ENCODE data around the gene PJVK.
A peak's percentile ranks its signal among the peaks of the same experiment; 100 is the strongest.

The PJVK gene

DNA sequence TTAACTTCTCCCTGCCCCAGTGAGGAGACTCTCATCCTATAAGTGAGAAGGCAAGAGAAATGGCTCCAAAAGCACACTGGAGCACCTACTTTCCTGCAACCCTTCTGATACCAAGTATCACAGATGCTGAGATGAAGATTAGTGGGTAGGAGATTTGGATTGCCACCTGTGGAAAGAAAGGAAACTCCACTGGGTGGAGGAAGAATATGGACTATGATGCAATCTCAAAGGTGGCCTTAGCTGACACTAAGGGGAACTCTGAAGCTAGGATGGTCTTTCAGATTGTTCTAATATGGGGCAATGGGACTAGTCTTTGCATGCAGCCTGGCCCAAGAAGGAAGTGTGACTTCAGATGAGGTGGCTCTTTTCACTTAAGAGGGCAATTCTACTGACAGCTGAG, 21.8 kb upstream of the PJVK start:
- H3K4me3 ChIP-seq (ENCODE audit: low read depth, low read length): no peak overlapping the region
- no peak overlapping the region for H3K9ac ChIP-seq (ENCODE audit: low read length)
- no peaks in the 10 kb centered on the region for H3K9me3 ChIP-seq (ENCODE audit: control insufficient read depth, insufficient read depth, low read depth, low read length)
- H3K4me1 ChIP-seq (ENCODE audit: control insufficient read depth, insufficient read depth, low read length): no peaks in the 10 kb centered on the region
- H3K27ac ChIP-seq (ENCODE audit: low read depth, low read length): no peak overlapping the region
- peaks cover 78% of the 10 kb centered on the region for H3K36me3 ChIP-seq (ENCODE audit: control insufficient read depth, insufficient read depth, low read length)
- no peaks in the 10 kb centered on the region for H3K27me3 ChIP-seq (ENCODE audit: control insufficient read depth, insufficient read depth, low read length)

DNA sequence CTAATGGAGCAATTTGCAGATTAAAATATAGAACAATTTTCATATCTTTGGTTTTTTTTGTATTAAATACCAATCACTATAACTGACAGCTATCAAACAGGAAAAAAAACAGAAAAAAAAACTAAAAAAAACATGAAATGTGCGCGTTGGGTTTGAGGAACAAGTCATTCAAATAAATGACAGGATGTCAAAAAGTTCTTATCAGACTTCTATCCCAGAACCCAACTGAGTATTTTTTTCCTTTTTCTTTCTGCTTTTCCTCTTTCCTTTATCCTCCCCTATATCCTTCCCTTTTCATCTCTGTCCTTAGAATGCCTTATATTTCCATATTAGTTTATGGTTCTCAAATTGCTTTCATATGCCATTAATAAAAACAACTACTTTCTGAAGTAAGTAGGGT, 14.5 kb upstream of the PJVK start:
- Histone ChIP-seq H3K4me3 (ENCODE audit: low read depth, low read length) (no peak overlapping the region), H3K9me3 (ENCODE audit: control insufficient read depth, insufficient read depth, low read depth, low read length) (no peaks in the 10 kb centered on the region), H3K36me3 (ENCODE audit: control insufficient read depth, insufficient read depth, low read length) (peaks cover 89% of the 10 kb centered on the region), H3K4me1 (ENCODE audit: control insufficient read depth, insufficient read depth, low read length) (peaks cover 13% of the 10 kb centered on the region), H3K9ac (ENCODE audit: low read length) (no peak overlapping the region), H3K27ac (ENCODE audit: low read depth, low read length) (no peak overlapping the region), H3K27me3 (ENCODE audit: control insufficient read depth, insufficient read depth, low read length) (no peaks in the 10 kb centered on the region)

DNA sequence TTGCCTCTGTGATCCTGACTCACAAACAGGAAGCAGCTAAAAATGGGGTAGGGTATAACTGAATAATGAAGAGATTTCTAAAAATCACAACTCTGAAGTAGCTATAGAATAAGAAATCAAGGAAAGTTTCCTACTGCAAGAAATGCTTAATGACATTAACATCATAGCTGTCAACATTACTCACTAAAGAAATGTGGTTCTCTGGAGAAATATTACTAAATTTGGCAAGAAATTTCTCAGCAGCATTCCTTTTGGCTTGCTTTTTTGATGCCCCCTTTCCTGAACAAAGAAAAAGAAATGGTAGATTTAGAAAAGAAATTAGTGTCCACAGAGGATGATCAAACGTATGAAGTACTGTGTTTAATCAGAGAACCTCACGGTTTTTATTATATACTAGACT, 9.8 kb upstream of the PJVK start:
- peaks cover 13% of the 10 kb centered on the region for H3K4me1 ChIP-seq (ENCODE audit: control insufficient read depth, insufficient read depth, low read length)
- no peak overlapping the region for H3K27ac ChIP-seq (ENCODE audit: low read depth, low read length)
- no peaks in the 10 kb centered on the region for H3K27me3 ChIP-seq (ENCODE audit: control insufficient read depth, insufficient read depth, low read length)
- no peak overlapping the region for H3K4me3 ChIP-seq (ENCODE audit: low read depth, low read length)
- no peaks in the 10 kb centered on the region for H3K9me3 ChIP-seq (ENCODE audit: control insufficient read depth, insufficient read depth, low read depth, low read length)
- no peak overlapping the region for H3K9ac ChIP-seq (ENCODE audit: low read length)
- peaks cover 88% of the 10 kb centered on the region for H3K36me3 ChIP-seq (ENCODE audit: control insufficient read depth, insufficient read depth, low read length)

DNA sequence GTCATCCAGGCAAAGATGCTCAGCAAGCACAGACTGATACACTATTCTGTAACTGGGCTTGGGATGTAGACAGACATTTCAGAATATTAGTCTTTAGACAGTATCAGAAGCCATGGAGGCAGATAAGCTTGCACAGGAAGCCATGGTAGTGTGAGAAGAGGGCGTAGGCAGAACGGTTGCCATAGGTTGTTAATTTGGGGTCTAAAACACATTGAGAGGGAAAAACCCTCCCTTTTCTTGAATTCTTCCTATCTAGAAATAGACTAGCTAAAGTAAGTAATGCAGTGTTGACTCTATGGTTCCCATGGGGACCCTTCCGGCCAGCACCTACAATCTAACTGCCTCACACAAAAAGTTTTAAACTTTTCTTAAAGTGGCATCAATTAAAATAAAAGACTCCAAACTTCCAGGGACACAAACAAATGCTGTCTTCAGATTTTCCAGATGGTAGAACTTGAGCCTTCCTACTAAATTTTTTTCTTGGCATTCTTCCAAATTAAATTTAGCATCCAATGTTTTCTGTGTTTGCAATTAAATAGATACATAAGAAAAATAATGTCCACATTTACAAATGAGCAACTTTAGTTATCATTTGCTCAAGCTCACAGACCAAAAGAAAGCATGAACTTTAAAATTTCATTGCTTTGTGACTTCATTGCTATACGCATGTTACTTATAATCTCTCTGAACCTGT, 2.1 kb upstream of the PJVK start:
- no peak overlapping the region for H3K27ac ChIP-seq (ENCODE audit: low read depth, low read length)
- H3K4me3 ChIP-seq (ENCODE audit: low read depth, low read length): peak overlapping the region; percentile 95; the same call in 1 of the 2 replicates
- H3K4me1 ChIP-seq (ENCODE audit: control insufficient read depth, insufficient read depth, low read length): 0 out of 2 replicates have a peak, but pooled peaks cover 3% of the 10 kb centered on the region
- no peaks in the 10 kb centered on the region for H3K27me3 ChIP-seq (ENCODE audit: control insufficient read depth, insufficient read depth, low read length)
- no peaks in the 10 kb centered on the region for H3K9me3 ChIP-seq (ENCODE audit: control insufficient read depth, insufficient read depth, low read depth, low read length)
- no peak overlapping the region for H3K9ac ChIP-seq (ENCODE audit: low read length)
- H3K36me3 ChIP-seq (ENCODE audit: control insufficient read depth, insufficient read depth, low read length): peaks cover 49% of the 10 kb centered on the region

DNA sequence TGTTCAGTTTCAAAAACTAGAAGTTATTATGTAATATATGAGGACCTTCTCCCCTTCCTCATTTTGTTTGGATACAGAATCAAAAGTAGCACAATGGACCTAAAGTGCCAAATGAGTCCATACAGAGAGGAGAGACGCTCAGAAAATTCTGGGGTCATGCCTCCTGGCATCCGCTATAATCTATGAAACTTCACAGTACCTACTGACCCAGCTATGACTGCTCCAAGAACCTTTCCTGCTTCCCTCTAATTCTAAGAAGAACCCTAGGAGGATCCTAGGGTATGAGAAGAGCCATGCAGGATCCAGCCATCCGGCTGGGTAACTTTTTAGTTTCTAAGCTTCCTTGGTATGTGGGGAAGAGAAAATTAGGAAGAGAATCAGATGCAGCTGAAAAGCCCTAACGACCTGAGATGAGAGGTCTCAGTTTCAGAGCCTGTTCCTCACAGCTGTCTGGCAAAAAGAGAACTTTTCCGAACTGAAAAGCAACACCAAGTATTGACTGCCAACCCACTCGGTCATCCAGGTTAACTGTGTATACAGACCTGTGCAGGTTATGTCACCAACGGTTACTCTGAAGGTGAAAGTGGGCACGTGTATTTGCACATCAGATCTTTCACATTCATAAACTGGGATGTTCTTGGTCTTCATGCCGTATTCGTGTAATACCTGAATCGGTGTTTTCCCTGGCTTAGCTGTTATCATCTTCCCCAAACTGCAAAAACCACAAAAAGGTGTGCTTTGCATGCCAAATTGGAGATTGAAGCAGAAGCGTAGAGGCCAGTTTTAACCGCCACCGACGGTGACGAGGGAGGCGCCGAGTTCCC, 1.3 kb upstream of the PJVK start:
- H3K9ac ChIP-seq (ENCODE audit: low read length): peak overlapping the region; percentile 100
- H3K36me3 ChIP-seq (ENCODE audit: control insufficient read depth, insufficient read depth, low read length): peaks cover 41% of the 10 kb centered on the region
- H3K9me3 ChIP-seq (ENCODE audit: control insufficient read depth, insufficient read depth, low read depth, low read length): no peaks in the 10 kb centered on the region
- no peaks in the 10 kb centered on the region for H3K27me3 ChIP-seq (ENCODE audit: control insufficient read depth, insufficient read depth, low read length)
- H3K4me1 ChIP-seq (ENCODE audit: control insufficient read depth, insufficient read depth, low read length): 0 out of 2 replicates have a peak, but pooled peaks cover 3% of the 10 kb centered on the region
- peak overlapping the region; percentile 94; the same call in 1 of the 2 replicates for H3K27ac ChIP-seq (ENCODE audit: low read depth, low read length)
- peak overlapping the region; percentile 95 for H3K4me3 ChIP-seq (ENCODE audit: low read depth, low read length)

DNA sequence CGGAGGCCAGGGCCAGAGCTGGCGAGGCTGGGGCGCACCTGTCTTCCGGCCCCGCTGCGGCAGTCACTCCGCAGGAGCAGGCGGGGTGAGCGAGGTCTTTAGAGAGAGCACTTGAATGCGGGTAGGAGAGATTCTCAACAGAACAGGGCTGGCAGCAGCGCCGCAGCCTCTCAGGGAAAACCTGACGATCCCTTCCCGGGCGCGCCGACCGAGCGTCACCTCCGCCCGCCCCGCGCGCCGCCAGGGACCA, 729 bp upstream of the PJVK start:
- H3K4me3 ChIP-seq (ENCODE audit: low read depth, low read length): peak overlapping the region; percentile 95
- peak overlapping the region; percentile 94 for H3K27ac ChIP-seq (ENCODE audit: low read depth, low read length)
- 0 out of 2 replicates have a peak, but pooled peaks cover 3% of the 10 kb centered on the region for H3K4me1 ChIP-seq (ENCODE audit: control insufficient read depth, insufficient read depth, low read length)
- no peaks in the 10 kb centered on the region for H3K27me3 ChIP-seq (ENCODE audit: control insufficient read depth, insufficient read depth, low read length)
- peaks cover 36% of the 10 kb centered on the region for H3K36me3 ChIP-seq (ENCODE audit: control insufficient read depth, insufficient read depth, low read length)
- H3K9ac ChIP-seq (ENCODE audit: low read length): peak overlapping the region; percentile 100
- H3K9me3 ChIP-seq (ENCODE audit: control insufficient read depth, insufficient read depth, low read depth, low read length): no peaks in the 10 kb centered on the region

DNA sequence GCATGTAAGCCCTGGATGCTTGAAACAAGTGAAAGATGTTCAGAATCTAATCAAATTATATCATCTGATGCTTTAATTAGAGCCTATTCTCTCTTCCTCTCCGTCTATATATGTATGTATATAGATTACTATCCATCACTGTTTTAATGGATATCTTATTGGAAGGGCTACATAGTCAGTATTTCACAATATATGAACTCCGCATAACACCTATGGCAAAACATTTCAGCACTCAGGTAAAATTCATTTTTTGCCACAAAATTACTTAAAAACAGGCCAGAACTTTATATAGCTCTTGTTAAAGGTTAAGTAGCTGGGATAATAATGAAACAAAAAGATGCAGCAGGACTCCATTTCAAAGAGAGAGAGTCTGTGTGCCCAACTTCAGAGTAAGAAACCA, 1.2 kb downstream of the PJVK start:
- Histone ChIP-seq H3K4me3 (ENCODE audit: low read depth, low read length) (no peak overlapping the region), H3K4me1 (ENCODE audit: control insufficient read depth, insufficient read depth, low read length) (0 out of 2 replicates have a peak, but pooled peaks cover 3% of the 10 kb centered on the region), H3K9me3 (ENCODE audit: control insufficient read depth, insufficient read depth, low read depth, low read length) (no peaks in the 10 kb centered on the region), H3K9ac (ENCODE audit: low read length) (no peak overlapping the region), H3K36me3 (ENCODE audit: control insufficient read depth, insufficient read depth, low read length) (peaks cover 21% of the 10 kb centered on the region), H3K27me3 (ENCODE audit: control insufficient read depth, insufficient read depth, low read length) (no peaks in the 10 kb centered on the region), H3K27ac (ENCODE audit: low read depth, low read length) (no peak overlapping the region)

DNA sequence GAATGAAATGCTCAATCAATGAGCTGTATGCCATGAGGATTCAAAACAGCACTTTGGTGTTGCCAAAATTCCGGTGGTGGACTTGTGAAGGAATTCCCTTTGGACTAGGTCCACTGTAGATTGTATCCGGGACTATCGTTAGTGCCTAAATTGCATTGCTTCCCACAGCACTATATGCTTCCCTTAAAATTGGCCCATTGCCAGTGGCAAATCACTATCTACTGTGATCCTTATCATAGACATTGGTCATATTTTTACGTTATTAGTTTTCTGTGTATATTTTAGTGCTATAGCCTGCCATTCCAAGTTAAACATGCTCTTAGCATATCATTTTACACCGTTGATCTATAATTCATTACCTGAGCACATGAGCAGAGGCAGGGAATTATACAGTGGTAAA, 1.7 kb downstream of the PJVK start:
- Histone ChIP-seq H3K36me3 (ENCODE audit: control insufficient read depth, insufficient read depth, low read length) (peaks cover 17% of the 10 kb centered on the region), H3K27me3 (ENCODE audit: control insufficient read depth, insufficient read depth, low read length) (no peaks in the 10 kb centered on the region), H3K9ac (ENCODE audit: low read length) (no peak overlapping the region), H3K4me1 (ENCODE audit: control insufficient read depth, insufficient read depth, low read length) (0 out of 2 replicates have a peak, but pooled peaks cover 3% of the 10 kb centered on the region), H3K4me3 (ENCODE audit: low read depth, low read length) (no peak overlapping the region), H3K27ac (ENCODE audit: low read depth, low read length) (no peak overlapping the region), H3K9me3 (ENCODE audit: control insufficient read depth, insufficient read depth, low read depth, low read length) (no peaks in the 10 kb centered on the region)

DNA sequence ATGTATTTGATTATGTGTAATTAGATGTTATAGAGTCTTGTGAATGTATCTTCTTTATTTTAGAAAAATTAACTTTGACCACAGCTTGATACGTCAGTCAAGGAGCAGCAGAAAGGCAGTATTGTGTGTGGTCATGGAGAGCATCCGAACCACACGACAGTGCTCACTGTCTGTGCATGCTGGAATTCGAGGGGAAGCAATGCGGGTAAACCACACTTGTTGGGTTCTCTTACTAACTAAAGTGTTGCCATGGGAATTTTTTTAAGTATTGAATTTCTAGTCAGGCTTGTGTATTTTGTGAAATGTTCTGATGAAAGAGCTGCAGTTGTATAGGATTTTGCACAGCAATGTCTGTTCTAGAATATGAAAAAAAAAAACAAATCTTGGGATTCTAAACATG, 4.8 kb downstream of the PJVK start:
- Histone ChIP-seq H3K36me3 (ENCODE audit: control insufficient read depth, insufficient read depth, low read length) (no peaks in the 10 kb centered on the region), H3K27me3 (ENCODE audit: control insufficient read depth, insufficient read depth, low read length) (no peaks in the 10 kb centered on the region), H3K9ac (ENCODE audit: low read length) (no peak overlapping the region), H3K4me1 (ENCODE audit: control insufficient read depth, insufficient read depth, low read length) (0 out of 2 replicates have a peak, but pooled peaks cover 3% of the 10 kb centered on the region), H3K9me3 (ENCODE audit: control insufficient read depth, insufficient read depth, low read depth, low read length) (no peaks in the 10 kb centered on the region), H3K27ac (ENCODE audit: low read depth, low read length) (no peak overlapping the region), H3K4me3 (ENCODE audit: low read depth, low read length) (no peak overlapping the region)

DNA sequence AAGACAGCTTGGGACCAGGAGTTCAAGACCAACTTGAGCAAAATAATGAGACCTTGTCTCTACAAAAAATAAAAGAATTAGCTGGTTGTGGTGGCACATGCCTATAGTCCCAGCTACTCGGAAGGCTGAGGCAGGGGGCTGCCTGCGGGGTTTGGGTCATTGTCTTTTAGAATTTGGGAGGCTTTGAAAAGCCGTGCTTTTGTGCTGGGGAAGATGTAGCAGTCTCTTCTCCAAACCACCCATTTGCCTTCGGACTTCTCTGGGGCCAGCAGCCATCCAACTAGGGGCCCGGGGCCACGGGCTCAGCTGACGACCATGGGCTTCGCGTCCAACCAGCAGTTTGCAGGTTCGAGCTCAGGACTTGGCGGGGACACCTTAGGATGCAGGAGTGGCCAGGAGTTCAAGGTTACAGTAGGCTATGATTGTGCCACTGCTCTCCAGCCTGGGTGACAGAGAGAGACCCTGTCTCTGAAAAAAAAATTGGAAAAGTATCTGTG, 6.3 kb downstream of the PJVK start:
- Histone ChIP-seq H3K9me3 (ENCODE audit: control insufficient read depth, insufficient read depth, low read depth, low read length) (no peaks in the 10 kb centered on the region), H3K27me3 (ENCODE audit: control insufficient read depth, insufficient read depth, low read length) (no peaks in the 10 kb centered on the region), H3K9ac (ENCODE audit: low read length) (no peak overlapping the region), H3K4me3 (ENCODE audit: low read depth, low read length) (no peak overlapping the region), H3K4me1 (ENCODE audit: control insufficient read depth, insufficient read depth, low read length) (no peaks in the 10 kb centered on the region), H3K27ac (ENCODE audit: low read depth, low read length) (no peak overlapping the region), H3K36me3 (ENCODE audit: control insufficient read depth, insufficient read depth, low read length) (no peaks in the 10 kb centered on the region)

DNA sequence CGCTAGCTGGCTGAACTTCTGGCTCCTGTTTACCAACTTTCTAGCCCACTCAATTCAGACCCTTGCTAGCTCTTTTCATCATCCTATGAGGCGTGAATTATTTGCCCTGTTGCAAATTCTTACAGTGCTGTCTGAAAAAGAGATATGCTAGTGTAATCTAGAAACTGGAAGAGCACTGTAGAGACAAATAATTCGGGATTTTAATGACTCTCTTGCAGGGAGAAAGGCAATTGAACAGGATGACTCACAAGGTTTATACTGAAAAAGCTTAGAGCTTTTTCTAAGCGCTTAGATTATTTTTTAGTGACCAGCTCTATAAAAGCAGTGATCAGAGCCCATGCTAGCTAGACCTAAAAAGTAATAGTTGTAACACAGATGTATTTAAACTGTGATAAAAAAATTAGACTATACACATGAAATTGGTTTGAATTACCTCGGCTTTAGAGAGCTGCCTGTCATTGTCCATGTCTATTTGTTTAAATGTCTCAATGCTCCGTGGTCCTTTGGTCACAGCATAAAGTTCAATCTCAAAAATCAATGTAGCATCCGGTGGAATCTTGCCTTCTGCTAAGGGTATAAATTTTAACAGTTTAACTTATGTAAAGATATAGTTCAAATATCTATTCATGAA, 18.2 kb downstream of the PJVK start:
- Histone ChIP-seq H3K36me3 (ENCODE audit: control insufficient read depth, insufficient read depth, low read length) (peaks cover 2% of the 10 kb centered on the region; the same call in 1 of the 2 replicates), H3K27me3 (ENCODE audit: control insufficient read depth, insufficient read depth, low read length) (no peaks in the 10 kb centered on the region), H3K9me3 (ENCODE audit: control insufficient read depth, insufficient read depth, low read depth, low read length) (no peaks in the 10 kb centered on the region), H3K9ac (ENCODE audit: low read length) (no peak overlapping the region), H3K4me3 (ENCODE audit: low read depth, low read length) (no peak overlapping the region), H3K27ac (ENCODE audit: low read depth, low read length) (no peak overlapping the region), H3K4me1 (ENCODE audit: control insufficient read depth, insufficient read depth, low read length) (no peaks in the 10 kb centered on the region)
